GM23248 (cell line): ENCODE data around the gene C1QTNF6.

Experiments used
- EZH2 ChIP-seq: fragments of 200-600 bp; sonication (generic); IDR thresholded peaks from 2 replicates; pipeline ENCODE4 v1.6.1; 2018; ENCODE audit warnings: antibody characterized with exemption, mild to moderate bottlenecking; ENCODE audit not compliant: insufficient read depth, poor library complexity, severe bottlenecking
- EZH2phosphoT487 ChIP-seq: fragments of 200-600 bp; sonication (generic); IDR thresholded peaks from 2 replicates; pipeline ENCODE4 v1.6.1; 2018; ENCODE audit warnings: antibody characterized with exemption, moderate library complexity, mild to moderate bottlenecking, low read depth; ENCODE audit not compliant: insufficient read depth

GRCh38 chr22:37167981-37168647 is 19.9 kb downstream of the C1QTNF6 start:
- TF ChIP-seq EZH2phosphoT487 (no peak), EZH2 (no peak)
